Measurements from ENCODE around the gene UBAC1.

The UBAC1 gene

GRCh38 chr9:135949501-135950134 lies 11.6 kb downstream of the UBAC1 start:
- WGBS: 97% methylated on average over 26 of the region's 26 CpGs
- H3K23ac ChIP-seq (ENCODE audit: low read length in 2 of 2): peak overlapping the region in 1 of 2 experiments; percentile 9
- no peak overlapping the region for H3K4ac ChIP-seq (ENCODE audit: low read depth in 1 of 2, low read length in 2 of 2)
- H4K91ac ChIP-seq (ENCODE audit: low read length): no peak overlapping the region
- no peak overlapping the region for H2AFZ ChIP-seq (ENCODE audit: low read depth, low read length)
- H3K4me1 ChIP-seq (ENCODE audit: control insufficient read depth, insufficient read depth, low read depth, low read length): peaks cover 27% of the 10 kb centered on the region
- no peak overlapping the region for H3K4me2 ChIP-seq (ENCODE audit: low read length, poor library complexity, severe bottlenecking)
- H2BK120ac ChIP-seq (ENCODE audit: low read depth, low read length): no peak overlapping the region
- H2AK5ac ChIP-seq (ENCODE audit: low read length, severe bottlenecking): no peak overlapping the region
- no peak overlapping the region for H3K4me3 ChIP-seq (ENCODE audit: insufficient read depth in 1 of 2, low read depth in 1 of 2, low read length in 2 of 2)
- H2BK5ac ChIP-seq (ENCODE audit: low read depth, low read length, poor library complexity, severe bottlenecking): no peak overlapping the region
- H3K27ac ChIP-seq (ENCODE audit: low read length, poor library complexity, severe bottlenecking): no peak overlapping the region
- peak overlapping the region in 1 of 2 experiments; percentile 48 for H3K14ac ChIP-seq (ENCODE audit: low read length in 2 of 2)
- no peak overlapping the region for H2BK12ac ChIP-seq (ENCODE audit: low read length in 2 of 2)
- H3K18ac ChIP-seq (ENCODE audit: low read depth in 1 of 2, low read length in 2 of 2): no peak overlapping the region
- no peak overlapping the region for H2BK15ac ChIP-seq (ENCODE audit: low read depth, poor library complexity, severe bottlenecking)
- no peak for DNase-seq
- peaks cover 59 to 66% of the 10 kb centered on the region in 2 experiments for H3K36me3 ChIP-seq (ENCODE audit: control insufficient read depth in 1 of 2, insufficient read depth in 2 of 2, low read depth in 1 of 2, low read length in 2 of 2)
- no peaks in the 10 kb centered on the region for H3K27me3 ChIP-seq (ENCODE audit: control insufficient read depth in 1 of 2, insufficient read depth in 1 of 2, low read length in 2 of 2)
- H3K9ac ChIP-seq (ENCODE audit: low read length): no peak overlapping the region
- H4K8ac ChIP-seq (ENCODE audit: low read length): peak overlapping the region; percentile 5
- no peaks in the 10 kb centered on the region for H3K9me3 ChIP-seq (ENCODE audit: control insufficient read depth, low read length)
- H3K79me1 ChIP-seq (replicated peaks; ENCODE audit: low read length, poor library complexity, severe bottlenecking): peaks cover 37% of the 10 kb centered on the region

GRCh38 chr9:135948968-135949367 lies 12.2 kb downstream of the UBAC1 start:
- Histone ChIP-seq H2AFZ (ENCODE audit: low read depth, low read length) (no peak overlapping the region), H3K9ac (ENCODE audit: low read length) (no peak overlapping the region), H3K27ac (ENCODE audit: low read length, poor library complexity, severe bottlenecking) (no peak overlapping the region), H3K27me3 (ENCODE audit: control insufficient read depth in 1 of 2, insufficient read depth in 1 of 2, low read length in 2 of 2) (no peaks in the 10 kb centered on the region), H3K79me1 (replicated peaks; ENCODE audit: low read length, poor library complexity, severe bottlenecking) (peaks cover 32% of the 10 kb centered on the region), H2BK15ac (ENCODE audit: low read depth, poor library complexity, severe bottlenecking) (no peak overlapping the region), H3K18ac (ENCODE audit: low read depth in 1 of 2, low read length in 2 of 2) (no peak overlapping the region), H3K4me1 (ENCODE audit: control insufficient read depth, insufficient read depth, low read depth, low read length) (peaks cover 27% of the 10 kb centered on the region), H2BK5ac (ENCODE audit: low read depth, low read length, poor library complexity, severe bottlenecking) (no peak overlapping the region), H3K36me3 (ENCODE audit: control insufficient read depth in 1 of 2, insufficient read depth in 2 of 2, low read depth in 1 of 2, low read length in 2 of 2) (peaks cover 60 to 67% of the 10 kb centered on the region in 2 experiments), H4K8ac (ENCODE audit: low read length) (no peak overlapping the region), H3K4me3 (ENCODE audit: insufficient read depth in 1 of 2, low read depth in 1 of 2, low read length in 2 of 2) (no peak overlapping the region), H3K9me3 (ENCODE audit: control insufficient read depth, low read length) (no peaks in the 10 kb centered on the region), H3K14ac (ENCODE audit: low read length in 2 of 2) (no peak overlapping the region), H3K4me2 (ENCODE audit: low read length, poor library complexity, severe bottlenecking) (no peak overlapping the region), H2BK12ac (ENCODE audit: low read length in 2 of 2) (no peak overlapping the region), H2AK5ac (ENCODE audit: low read length, severe bottlenecking) (no peak overlapping the region), H3K23ac (ENCODE audit: low read length in 2 of 2) (no peak overlapping the region), H4K91ac (ENCODE audit: low read length) (no peak overlapping the region), H3K4ac (ENCODE audit: low read depth in 1 of 2, low read length in 2 of 2) (no peak overlapping the region), H2BK120ac (ENCODE audit: low read depth, low read length) (no peak overlapping the region)
- no peak for DNase-seq
- WGBS: 87% methylated on average over 4 of the region's 4 CpGs

DNA sequence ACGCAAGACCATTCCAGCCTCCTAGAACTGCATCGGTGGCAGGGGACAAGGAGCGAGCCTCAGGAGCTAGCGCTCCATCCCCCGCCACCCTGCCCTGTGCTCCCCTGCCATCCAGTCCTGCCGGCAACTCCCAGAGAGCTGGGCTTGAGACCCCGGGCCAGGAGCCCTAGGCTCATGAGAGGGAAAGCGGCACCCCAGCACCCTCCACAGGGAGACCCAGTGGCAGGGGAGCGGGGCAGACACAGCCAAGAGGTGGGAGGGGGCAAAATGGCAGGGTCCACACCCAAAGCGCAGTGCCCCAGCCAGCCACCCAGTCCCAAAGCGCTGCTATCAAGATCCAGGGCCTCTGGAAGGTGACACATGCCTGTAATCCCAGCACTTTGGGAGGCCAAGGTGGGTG lies 12.7 kb downstream of the UBAC1 start:
- H3K27me3 ChIP-seq (ENCODE audit: control insufficient read depth in 1 of 2, insufficient read depth in 1 of 2, low read length in 2 of 2): no peaks in the 10 kb centered on the region
- no peak overlapping the region for H4K91ac ChIP-seq (ENCODE audit: low read length)
- H3K14ac ChIP-seq (ENCODE audit: low read length in 2 of 2): no peak overlapping the region
- H4K8ac ChIP-seq (ENCODE audit: low read length): no peak overlapping the region
- peaks cover 64 to 68% of the 10 kb centered on the region in 2 experiments for H3K36me3 ChIP-seq (ENCODE audit: control insufficient read depth in 1 of 2, insufficient read depth in 2 of 2, low read depth in 1 of 2, low read length in 2 of 2)
- no peak overlapping the region for H3K4me2 ChIP-seq (ENCODE audit: low read length, poor library complexity, severe bottlenecking)
- H3K4me3 ChIP-seq (ENCODE audit: insufficient read depth in 1 of 2, low read depth in 1 of 2, low read length in 2 of 2): no peak overlapping the region
- WGBS: 89% methylated on average over 11 of the region's 11 CpGs
- no peak overlapping the region for H3K4ac ChIP-seq (ENCODE audit: low read depth in 1 of 2, low read length in 2 of 2)
- H3K4me1 ChIP-seq (ENCODE audit: control insufficient read depth, insufficient read depth, low read depth, low read length): peaks cover 27% of the 10 kb centered on the region
- no peak overlapping the region for H3K27ac ChIP-seq (ENCODE audit: low read length, poor library complexity, severe bottlenecking)
- no peaks in the 10 kb centered on the region for H3K9me3 ChIP-seq (ENCODE audit: control insufficient read depth, low read length)
- H2BK15ac ChIP-seq (ENCODE audit: low read depth, poor library complexity, severe bottlenecking): no peak overlapping the region
- no peak overlapping the region for H2AK5ac ChIP-seq (ENCODE audit: low read length, severe bottlenecking)
- peaks cover 30% of the 10 kb centered on the region for H3K79me1 ChIP-seq (replicated peaks; ENCODE audit: low read length, poor library complexity, severe bottlenecking)
- H3K18ac ChIP-seq (ENCODE audit: low read depth in 1 of 2, low read length in 2 of 2): no peak overlapping the region
- DNase-seq: no peak
- no peak overlapping the region for H2AFZ ChIP-seq (ENCODE audit: low read depth, low read length)
- H3K9ac ChIP-seq (ENCODE audit: low read length): no peak overlapping the region
- no peak overlapping the region for H2BK5ac ChIP-seq (ENCODE audit: low read depth, low read length, poor library complexity, severe bottlenecking)
- no peak overlapping the region for H3K23ac ChIP-seq (ENCODE audit: low read length in 2 of 2)
- H2BK120ac ChIP-seq (ENCODE audit: low read depth, low read length): no peak overlapping the region
- no peak overlapping the region for H2BK12ac ChIP-seq (ENCODE audit: low read length in 2 of 2)

GRCh38 chr9:135947582-135947981 lies 13.6 kb downstream of the UBAC1 start:
- H3K9me3 ChIP-seq (ENCODE audit: control insufficient read depth, low read length): no peaks in the 10 kb centered on the region
- H3K9ac ChIP-seq (ENCODE audit: low read length): no peak overlapping the region
- no peak overlapping the region for H2AFZ ChIP-seq (ENCODE audit: low read depth, low read length)
- DNase-seq: no peak
- H2BK120ac ChIP-seq (ENCODE audit: low read depth, low read length): no peak overlapping the region
- H3K14ac ChIP-seq (ENCODE audit: low read length in 2 of 2): no peak overlapping the region
- no peak overlapping the region for H3K18ac ChIP-seq (ENCODE audit: low read depth in 1 of 2, low read length in 2 of 2)
- 97% methylated on average over 18 of the region's 18 CpGs for WGBS
- peaks cover 32% of the 10 kb centered on the region for H3K79me1 ChIP-seq (replicated peaks; ENCODE audit: low read length, poor library complexity, severe bottlenecking)
- no peak overlapping the region for H3K4me2 ChIP-seq (ENCODE audit: low read length, poor library complexity, severe bottlenecking)
- no peak overlapping the region for H2BK12ac ChIP-seq (ENCODE audit: low read length in 2 of 2)
- H4K8ac ChIP-seq (ENCODE audit: low read length): no peak overlapping the region
- no peaks in the 10 kb centered on the region for H3K27me3 ChIP-seq (ENCODE audit: control insufficient read depth in 1 of 2, insufficient read depth in 1 of 2, low read length in 2 of 2)
- H4K91ac ChIP-seq (ENCODE audit: low read length): no peak overlapping the region
- no peak overlapping the region for H3K4me3 ChIP-seq (ENCODE audit: insufficient read depth in 1 of 2, low read depth in 1 of 2, low read length in 2 of 2)
- no peak overlapping the region for H2BK15ac ChIP-seq (ENCODE audit: low read depth, poor library complexity, severe bottlenecking)
- H3K27ac ChIP-seq (ENCODE audit: low read length, poor library complexity, severe bottlenecking): no peak overlapping the region
- peaks cover 24% of the 10 kb centered on the region for H3K4me1 ChIP-seq (ENCODE audit: control insufficient read depth, insufficient read depth, low read depth, low read length)
- H2BK5ac ChIP-seq (ENCODE audit: low read depth, low read length, poor library complexity, severe bottlenecking): no peak overlapping the region
- no peak overlapping the region for H3K4ac ChIP-seq (ENCODE audit: low read depth in 1 of 2, low read length in 2 of 2)
- no peak overlapping the region for H3K23ac ChIP-seq (ENCODE audit: low read length in 2 of 2)
- no peak overlapping the region for H2AK5ac ChIP-seq (ENCODE audit: low read length, severe bottlenecking)
- peaks cover 59 to 65% of the 10 kb centered on the region in 2 experiments for H3K36me3 ChIP-seq (ENCODE audit: control insufficient read depth in 1 of 2, insufficient read depth in 2 of 2, low read depth in 1 of 2, low read length in 2 of 2)
